HEK293T (cell line): ENCODE measurements around the gene SMAP1.

Experiments used
- CTCF ChIA-PET: fragments of 350-600 bp; formaldehyde crosslinking; extraction: SDS; loops from one replicate; lab custom pipeline; 2021; ENCODE audit warnings: antibody characterized with exemption, inconsistent platforms; lab: Yijun Ruan, JAX
- POLR2A ChIA-PET: fragments of 350-600 bp; formaldehyde crosslinking; extraction: SDS; loops from one replicate; lab custom pipeline; 2020; ENCODE audit warnings: antibody characterized with exemption, inconsistent platforms; lab: Yijun Ruan, JAX
- DNase-seq: peaks from one replicate; pipeline ENCODE4 v3.0.0; 2012; ENCODE audit warnings: mixed read lengths; ENCODE audit errors: extremely low spot score
- ARNT ChIP-seq: fragments of 450-650 bp; IDR thresholded peaks from 2 replicates; pipeline ENCODE4 v1.6.1; 2017; ENCODE audit warnings: mild to moderate bottlenecking
- BHLHE40 ChIP-seq: fragments of 450-650 bp; IDR thresholded peaks from 2 replicates; pipeline ENCODE4 v1.6.1; 2016; ENCODE audit warnings: mild to moderate bottlenecking, moderate library complexity, borderline replicate concordance
- CTBP1 ChIP-seq: fragments of 450-650 bp; IDR thresholded peaks from 2 replicates; pipeline ENCODE4 v1.6.1; 2016; ENCODE audit warnings: borderline replicate concordance
- ELF4 ChIP-seq: fragments of 450-650 bp; IDR thresholded peaks from 2 replicates; pipeline ENCODE4 v1.6.1; 2017; ENCODE audit warnings: antibody characterized with exemption
- FOXA1 ChIP-seq: fragments of 450-650 bp; IDR thresholded peaks from 2 replicates; pipeline ENCODE4 v1.6.1; 2016; ENCODE audit warnings: mild to moderate bottlenecking
- FOXK2 ChIP-seq: fragments of 450-650 bp; IDR thresholded peaks from 2 replicates; pipeline ENCODE4 v1.6.1; 2016; ENCODE audit warnings: mild to moderate bottlenecking
- FOXM1 ChIP-seq: fragments of 450-650 bp; IDR thresholded peaks from 2 replicates; pipeline ENCODE4 v1.6.1; 2017; ENCODE audit warnings: mild to moderate bottlenecking, borderline replicate concordance
- HDGF ChIP-seq: fragments of 450-650 bp; IDR thresholded peaks from 2 replicates; pipeline ENCODE4 v1.6.1; 2017; ENCODE audit warnings: antibody characterized with exemption, borderline replicate concordance
- L3MBTL2 ChIP-seq: fragments of 450-650 bp; conservative IDR thresholded peaks from 2 replicates; pipeline ENCODE4 v1.6.1; 2016; ENCODE audit warnings: mild to moderate bottlenecking
- LEF1 ChIP-seq: fragments of 450-650 bp; IDR thresholded peaks from 2 replicates; pipeline ENCODE4 v1.6.1; 2017; ENCODE audit warnings: mild to moderate bottlenecking, borderline replicate concordance
- NFRKB ChIP-seq: fragments of 450-650 bp; IDR thresholded peaks from 2 replicates; pipeline ENCODE4 v1.6.1; 2016; ENCODE audit warnings: mild to moderate bottlenecking, moderate library complexity
- SP1 ChIP-seq: fragments of 450-650 bp; IDR thresholded peaks from 2 replicates; pipeline ENCODE4 v1.6.1; 2017
- SUZ12 ChIP-seq: fragments of 450-650 bp; IDR thresholded peaks from 2 replicates; pipeline ENCODE4 v1.6.1; 2016; ENCODE audit warnings: mild to moderate bottlenecking
- TARDBP ChIP-seq: fragments of 450-650 bp; IDR thresholded peaks from 2 replicates; pipeline ENCODE4 v1.6.1; 2016
- ZNF384 ChIP-seq: fragments of 450-650 bp; IDR thresholded peaks from 2 replicates; pipeline ENCODE4 v1.6.1; 2016
- TF ChIP-seq, protein P1 (sequence below): fragments of 450-650 bp; IDR thresholded peaks from 2 replicates; pipeline ENCODE4 v1.6.1; 2016

The SMAP1 gene

DNA sequence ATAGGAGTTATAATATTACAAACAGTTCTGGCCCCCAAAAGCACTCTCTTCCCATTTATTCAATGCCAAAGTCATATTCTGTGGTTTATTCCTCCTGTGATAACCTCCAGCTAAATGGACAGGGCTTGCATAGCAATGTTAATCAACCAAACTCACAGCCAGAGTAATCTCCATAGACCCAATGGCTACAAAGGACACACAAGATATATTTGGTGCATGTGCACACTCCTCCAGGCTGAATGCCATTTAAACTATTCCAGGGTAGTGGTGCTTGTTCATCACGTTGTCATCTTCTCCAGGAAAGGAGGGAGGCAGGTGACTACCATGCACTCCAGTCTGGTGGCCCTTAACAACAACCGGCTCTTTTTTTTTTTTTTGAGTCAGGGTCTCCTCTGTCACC, 232.4 kb downstream of the SMAP1 start:
- ChIA-PET POLR2A (no interaction called here), CTCF (interaction anchor here (0.5 to 0.8 kb wide), 2 partner anchors 9 to 203 kb away, joined by 3 to 4 read pairs; no protein-coding TSS in a partner anchor)
- no peak for DNase-seq
- TF ChIP-seq SP1 (no peak), ELF4 (no peak), L3MBTL2 (no peak), FOXM1 (no peak), CTBP1 (no peak), SUZ12 (no peak), BHLHE40 (no peak)

GRCh38 chr6:70901324-70901723, 233.6 kb downstream of the SMAP1 start:
- TF ChIP-seq HDGF: no peak
- no peak for TF ChIP-seq ARNT
- TF ChIP-seq FOXA1: no peak
- TF ChIP-seq ZNF384: no peak
- no peak for TF ChIP-seq FOXK2
- TF ChIP-seq BHLHE40: no peak
- TF ChIP-seq SP1: no peak
- TF ChIP-seq, protein P1, sequence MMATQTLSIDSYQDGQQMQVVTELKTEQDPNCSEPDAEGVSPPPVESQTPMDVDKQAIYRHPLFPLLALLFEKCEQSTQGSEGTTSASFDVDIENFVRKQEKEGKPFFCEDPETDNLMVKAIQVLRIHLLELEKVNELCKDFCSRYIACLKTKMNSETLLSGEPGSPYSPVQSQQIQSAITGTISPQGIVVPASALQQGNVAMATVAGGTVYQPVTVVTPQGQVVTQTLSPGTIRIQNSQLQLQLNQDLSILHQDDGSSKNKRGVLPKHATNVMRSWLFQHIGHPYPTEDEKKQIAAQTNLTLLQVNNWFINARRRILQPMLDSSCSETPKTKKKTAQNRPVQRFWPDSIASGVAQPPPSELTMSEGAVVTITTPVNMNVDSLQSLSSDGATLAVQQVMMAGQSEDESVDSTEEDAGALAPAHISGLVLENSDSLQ: no peak
- TF ChIP-seq ELF4: no peak
- TF ChIP-seq L3MBTL2: no peak
- TF ChIP-seq FOXM1: no peak
- no peak for TF ChIP-seq NFRKB
- TF ChIP-seq CTBP1: no peak
- TF ChIP-seq LEF1: no peak
- TF ChIP-seq SUZ12: no peak
- TF ChIP-seq TARDBP: no peak
- ChIA-PET CTCF (interaction anchor here (0.6 to 1.6 kb wide), 4 partner anchors 17 to 297 kb away, joined by 3 to 4 read pairs (median 3); no protein-coding TSS in a partner anchor), POLR2A (no interaction called here)
- no peak for DNase-seq

GRCh38 chr6:70903665-70904452, 236.2 kb downstream of the SMAP1 start:
- POLR2A ChIA-PET: no interaction called here
- TF ChIP-seq SP1: no peak
- TF ChIP-seq ARNT: no peak
- no peak for TF ChIP-seq FOXM1
- no peak for TF ChIP-seq SUZ12
- TF ChIP-seq LEF1: no peak
- no peak for TF ChIP-seq FOXK2
- TF ChIP-seq TARDBP: no peak
- TF ChIP-seq L3MBTL2: no peak
- TF ChIP-seq BHLHE40: no peak
- TF ChIP-seq, protein P1: no peak
- TF ChIP-seq ZNF384: no peak
- TF ChIP-seq CTBP1: no peak
- TF ChIP-seq FOXA1: no peak
- no peak for TF ChIP-seq ELF4
- no peak for TF ChIP-seq HDGF
- TF ChIP-seq NFRKB: no peak
- CTCF ChIA-PET: no interaction called here
- no peak for DNase-seq

DNA sequence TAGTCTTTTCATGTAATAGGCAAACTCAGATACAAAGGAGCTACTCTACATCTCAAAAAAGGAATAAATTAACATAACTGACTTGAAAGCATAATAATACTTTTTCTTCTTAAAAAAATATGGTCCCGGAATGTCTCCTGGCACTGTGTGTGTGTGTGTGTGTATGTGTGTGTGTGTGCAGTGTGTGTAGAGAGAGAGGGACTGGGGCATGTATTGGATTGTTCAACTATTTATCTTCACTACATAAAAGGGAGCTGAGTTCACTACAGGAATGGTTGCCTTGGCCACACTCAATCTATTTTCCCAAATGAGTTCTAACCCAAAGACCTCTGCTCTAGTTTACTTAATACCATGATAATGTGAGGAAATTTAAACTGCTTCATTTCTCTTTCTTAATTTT, 238.1 kb downstream of the SMAP1 start:
- ChIA-PET POLR2A (no interaction called here), CTCF (interaction anchor here (0.6 kb wide), 1 partner anchor 21 kb away, joined by 3 read pairs; no protein-coding TSS in a partner anchor)
- TF ChIP-seq, protein P1: no peak
- TF ChIP-seq LEF1 (no peak), ELF4 (no peak), CTBP1 (no peak), FOXA1 (no peak), NFRKB (no peak), L3MBTL2 (no peak), FOXM1 (no peak), HDGF (no peak), FOXK2 (no peak), TARDBP (no peak), ZNF384 (no peak), BHLHE40 (no peak)
- DNase-seq: no peak
